ENCODE measurements around the gene RPL38.

The RPL38 gene

GRCh38 chr17:74211141-74211911 is 7.8 kb downstream of the RPL38 start:
- no peak for DNase-seq

DNA sequence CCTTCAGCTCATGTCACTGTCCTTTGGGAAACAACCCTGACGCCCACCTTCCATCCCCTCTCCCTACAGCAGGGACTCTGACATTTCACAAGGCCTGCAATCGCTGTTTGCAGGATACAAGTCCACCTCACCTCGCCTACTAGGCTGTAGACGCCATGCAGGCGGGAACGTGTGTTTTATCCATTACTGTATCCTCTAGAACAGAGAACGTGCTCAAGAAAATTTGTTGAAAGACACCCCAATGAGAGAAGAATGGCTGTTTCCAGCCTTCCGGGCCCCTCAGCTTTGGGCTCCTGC is 8.4 kb downstream of the RPL38 start:
- no peak for DNase-seq

DNA sequence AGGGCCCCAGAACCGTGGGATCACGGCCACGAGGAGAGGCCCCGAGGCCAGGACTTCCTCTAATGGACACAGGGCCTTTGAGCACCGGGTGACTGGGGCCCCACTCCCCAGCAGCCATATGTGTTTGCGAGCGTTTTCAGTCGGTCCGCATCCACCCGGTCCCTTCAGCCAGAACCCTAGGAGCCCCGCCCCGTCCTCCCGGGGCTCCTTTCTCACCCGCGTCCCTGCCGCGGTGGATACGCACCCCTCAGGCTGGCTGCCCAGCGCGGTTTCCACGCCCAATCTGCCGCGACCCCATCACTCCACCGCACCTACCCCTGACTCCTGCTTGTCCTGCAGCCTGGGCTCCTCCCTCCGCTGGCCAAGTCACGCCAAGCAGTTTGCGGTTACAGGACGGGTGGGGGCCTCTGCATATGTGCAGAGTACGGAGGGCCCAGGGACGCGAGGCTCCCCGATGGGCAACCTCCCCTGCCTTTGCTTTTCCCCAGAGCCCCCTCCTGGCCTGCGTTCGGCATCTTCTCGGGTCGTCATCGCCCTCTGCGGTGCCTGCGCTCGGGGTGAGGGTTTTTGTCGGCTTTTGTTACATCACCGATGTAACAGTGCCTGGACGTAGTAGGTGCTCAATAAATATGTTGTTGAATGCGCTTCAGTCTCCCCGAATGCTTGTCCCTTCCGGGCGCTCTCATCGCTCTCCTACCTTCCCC is 8.9 kb downstream of the RPL38 start:
- no peak for DNase-seq

DNA sequence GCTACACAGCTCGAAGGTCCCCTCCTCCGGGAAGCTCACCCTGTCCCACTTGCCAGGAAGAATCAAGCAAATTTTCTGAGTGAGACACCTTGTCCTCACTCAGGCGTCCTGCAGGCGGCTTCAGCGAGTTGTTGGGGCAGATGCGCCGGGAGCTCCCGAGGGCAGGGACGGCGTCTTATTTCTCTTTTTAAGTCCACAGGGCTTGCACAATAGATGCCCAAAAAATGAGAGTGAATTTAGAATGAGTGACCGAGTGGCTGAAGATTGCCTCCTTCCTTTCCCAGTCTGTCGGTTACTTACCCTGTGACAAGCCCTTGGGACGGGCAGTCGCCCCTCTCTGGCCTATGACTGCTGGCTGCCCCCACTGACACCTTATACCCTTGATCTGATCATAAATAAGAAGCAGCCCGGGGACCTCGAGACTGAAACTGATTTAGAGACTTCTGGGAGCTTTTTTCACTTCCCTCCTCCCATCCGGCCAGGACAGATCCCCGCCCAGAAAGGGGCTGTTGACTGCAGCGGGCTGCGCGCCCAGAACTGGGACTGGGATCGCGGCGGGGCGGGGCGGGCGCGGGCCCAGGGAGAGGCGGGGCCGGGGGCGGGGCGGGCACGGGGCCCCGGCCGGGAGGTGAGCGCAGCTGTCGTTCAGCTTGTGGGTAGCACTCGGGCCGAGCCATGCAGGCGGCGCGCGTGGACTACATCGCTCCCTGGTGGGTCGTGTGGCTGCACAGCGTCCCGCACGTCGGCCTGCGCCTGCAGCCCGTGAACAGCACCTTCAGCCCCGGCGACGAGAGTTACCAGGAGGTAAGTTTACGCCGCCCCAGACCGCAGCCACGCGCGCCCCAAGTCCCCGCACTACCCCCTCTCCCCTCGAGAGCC is 9.7 kb downstream of the RPL38 start, which contains the start of gene TTYH2:
TSS of gene TTYH2 (plus strand) at position 659 of the 879 bp plus-strand sequence. CDS start at position 676, 17 bp downstream.
- DNase-seq = peak in 1 of 2 experiments; percentile 35

DNA sequence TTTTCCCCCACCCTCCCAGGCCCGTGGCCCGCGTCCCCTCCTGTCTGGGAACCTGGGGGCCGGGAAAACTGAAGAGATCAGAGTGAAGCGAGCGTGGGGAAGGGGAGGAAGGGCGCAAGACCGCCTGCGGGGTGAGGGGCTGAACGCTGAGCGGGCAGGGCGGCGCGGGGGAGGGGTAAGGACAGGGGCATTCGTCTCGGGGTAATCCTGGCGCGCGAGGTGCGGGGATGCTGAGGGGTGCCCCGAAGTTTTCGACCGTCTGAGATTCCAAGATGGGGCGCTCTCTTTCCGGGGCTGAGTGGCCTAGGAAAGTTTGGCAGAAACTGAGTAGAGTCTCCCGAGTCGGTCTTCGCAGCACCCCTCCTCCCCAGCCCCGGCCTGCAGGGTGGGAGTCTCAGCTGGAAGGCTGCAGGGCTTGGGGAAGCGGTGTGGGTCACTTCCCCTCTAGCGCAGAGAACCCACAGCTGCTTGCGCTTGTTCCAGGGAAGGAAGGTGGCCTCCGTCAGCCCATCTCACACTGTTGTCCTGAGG is 10.4 kb downstream of the RPL38 start:
- DNase-seq = no peak

GRCh38 chr17:74214484-74215341 is 11.2 kb downstream of the RPL38 start:
- no peak for DNase-seq

GRCh38 chr17:74215342-74215727 is 11.9 kb downstream of the RPL38 start:
- DNase-seq = no peak

DNA sequence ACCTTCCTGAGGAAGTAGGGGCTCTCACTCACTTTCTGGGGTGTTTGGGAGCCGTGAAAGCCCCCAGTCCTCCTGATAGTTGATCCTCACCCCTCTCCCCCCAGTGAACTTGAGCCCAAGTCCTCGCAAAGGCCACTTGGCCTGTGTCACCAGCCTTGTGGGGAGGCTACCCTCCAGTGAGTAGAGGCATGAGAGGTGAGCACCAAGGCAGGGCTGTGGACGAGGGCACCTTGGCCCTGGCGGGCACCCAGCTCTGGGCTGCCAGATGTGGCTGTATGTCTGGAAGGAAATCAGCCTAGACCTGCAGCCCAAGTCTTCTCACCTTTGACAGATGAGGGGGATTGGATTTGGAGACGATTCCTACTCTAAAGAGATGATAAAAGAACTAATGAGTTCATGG is 13.0 kb downstream of the RPL38 start:
- no peak for DNase-seq

DNA sequence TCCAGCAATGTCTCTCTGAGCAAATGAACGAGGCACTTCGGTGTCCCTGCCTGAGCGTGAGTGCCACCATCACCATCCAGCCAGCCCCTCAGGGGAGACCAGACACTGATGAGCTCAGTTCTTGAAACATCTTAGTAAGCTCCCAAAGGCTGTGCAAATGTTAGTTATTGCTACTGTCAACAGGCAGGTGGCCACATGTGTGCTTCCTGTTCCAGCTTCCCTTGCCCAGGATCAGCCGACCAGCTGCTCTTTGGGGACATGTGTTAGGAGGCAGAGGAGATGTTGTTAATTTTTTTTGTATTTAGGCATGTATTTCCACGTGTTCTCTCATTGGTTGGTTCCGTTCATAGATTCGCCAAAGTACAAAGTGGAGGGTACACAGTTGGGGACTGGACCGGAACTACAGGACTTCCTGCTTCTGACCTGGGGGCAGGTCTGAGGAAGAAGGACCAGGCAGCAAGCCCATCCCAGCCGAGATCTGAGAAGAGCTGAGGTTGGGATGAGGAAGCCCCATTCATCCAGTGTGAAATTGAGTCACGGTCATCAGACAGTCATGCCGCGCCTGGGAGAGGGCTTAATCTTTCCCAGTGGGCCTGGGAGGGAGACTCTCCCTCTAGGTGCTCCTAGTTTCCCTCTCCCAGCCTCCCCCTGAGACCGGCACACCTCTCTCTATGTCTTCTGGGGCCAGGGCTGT is 13.7 kb downstream of the RPL38 start:
- no peak for DNase-seq

DNA sequence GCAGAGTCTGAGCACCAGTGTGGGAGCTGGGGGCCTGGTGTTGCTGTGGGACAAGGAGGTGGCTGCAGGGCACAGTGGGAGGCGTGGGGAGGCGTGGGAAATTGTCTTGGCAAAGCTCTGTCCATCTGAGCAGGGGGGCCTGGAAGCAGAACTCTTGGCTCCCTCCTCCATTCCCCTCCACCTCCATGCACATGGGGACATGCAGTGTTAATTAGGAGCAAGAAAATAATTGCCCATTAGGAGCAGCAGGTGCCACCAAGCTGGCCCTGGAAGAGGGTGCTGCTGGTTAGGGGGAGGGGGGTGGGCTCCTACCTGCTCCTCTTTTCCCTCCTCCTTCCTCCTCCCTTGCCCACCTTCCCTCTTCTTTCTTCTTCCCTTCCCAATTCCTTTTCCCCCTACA is 14.4 kb downstream of the RPL38 start:
- no peak for DNase-seq

DNA sequence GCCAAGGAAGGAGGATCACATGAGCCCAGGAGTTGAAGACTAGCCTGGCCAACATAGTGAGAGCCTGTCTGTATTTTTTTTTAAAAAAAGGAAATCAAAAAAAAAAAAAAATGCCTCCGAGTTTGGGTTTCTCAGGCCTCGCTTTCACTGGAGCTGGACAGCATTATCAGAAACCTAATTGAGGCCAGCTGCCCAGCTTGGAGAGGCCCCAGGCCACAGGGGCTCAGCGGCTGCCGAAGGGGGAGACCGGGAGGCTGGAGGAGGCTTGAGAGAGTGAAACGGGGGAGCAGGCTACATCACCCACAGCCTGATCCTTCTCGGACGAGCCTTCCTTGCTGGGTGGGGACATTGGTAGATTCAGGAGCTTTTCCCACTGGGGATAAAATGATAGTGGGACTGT is 15.0 kb downstream of the RPL38 start:
- no peak for DNase-seq

- DNase-seq = no peak
These were observed 16.2 kb downstream of the RPL38 start for GRCh38 chr17:74219576-74220133.

- no peak for DNase-seq
These were observed 16.7 kb downstream of the RPL38 start for GRCh38 chr17:74220219-74220618.

- DNase-seq = no peak
These were observed 17.7 kb downstream of the RPL38 start for GRCh38 chr17:74220946-74221818.

GRCh38 chr17:74222399-74222798 is 18.9 kb downstream of the RPL38 start:
- DNase-seq = no peak

- no peak for DNase-seq
These were observed 20.4 kb downstream of the RPL38 start for GRCh38 chr17:74223901-74224300.

DNA sequence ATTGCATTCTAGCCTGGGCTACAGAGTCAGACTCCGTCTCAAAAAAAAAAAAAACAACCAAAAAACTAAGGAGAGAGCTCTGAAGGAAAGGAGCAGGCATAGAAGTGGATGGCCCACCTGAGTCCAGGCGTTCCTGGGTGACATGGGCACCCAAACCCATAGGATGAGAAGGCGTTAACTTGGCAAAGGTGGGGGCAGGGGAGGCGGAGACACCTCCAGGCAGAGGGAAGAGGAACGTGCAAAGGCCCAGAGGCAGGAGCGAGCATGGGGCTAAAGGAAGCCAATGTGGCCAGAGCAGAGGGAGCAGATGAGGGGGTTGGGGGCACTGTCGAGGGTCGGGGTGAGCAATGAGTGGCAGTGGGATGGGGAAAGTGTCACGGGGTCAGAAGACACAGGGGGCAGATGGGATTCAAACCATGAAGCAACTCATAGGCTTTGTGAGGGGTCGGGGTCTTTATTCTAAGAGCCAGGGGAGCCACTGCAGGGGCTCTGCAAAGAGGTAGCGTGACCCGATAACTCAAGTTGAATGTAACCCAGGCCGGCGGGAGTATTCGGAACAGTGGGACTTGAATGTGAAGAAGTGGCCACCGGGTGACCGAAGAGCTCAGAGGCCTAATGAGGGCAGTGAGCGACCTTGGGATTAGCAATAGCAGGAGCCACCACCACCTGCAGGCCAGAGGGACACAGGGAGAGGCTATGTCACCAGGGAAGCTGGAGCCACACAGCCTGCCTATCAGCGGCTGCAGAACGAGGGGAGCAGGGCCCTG is 21.7 kb downstream of the RPL38 start:
- no peak for DNase-seq

DNA sequence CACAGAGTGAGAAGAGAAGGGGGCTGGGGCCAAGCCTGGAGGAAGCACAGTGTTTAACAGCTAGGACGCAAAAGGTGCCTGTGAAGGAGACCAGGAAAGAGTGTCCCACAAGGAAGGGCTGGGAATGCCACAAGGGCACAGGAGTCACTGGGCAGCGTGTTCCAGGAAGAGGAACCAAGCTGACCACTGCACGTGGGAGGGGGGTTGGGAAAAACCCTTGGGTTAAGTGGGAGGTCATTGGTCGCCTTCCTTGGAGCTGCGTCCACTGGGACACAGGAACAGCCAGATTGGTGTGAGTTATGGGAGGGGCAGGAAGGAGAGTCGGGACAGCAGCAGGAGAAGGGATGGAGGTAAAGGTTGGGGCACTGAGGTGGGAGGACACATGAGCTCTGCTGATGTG is 22.8 kb downstream of the RPL38 start:
- no peak for DNase-seq

- no peak for DNase-seq
These were observed 24.0 kb downstream of the RPL38 start for GRCh38 chr17:74227271-74228080.
